NCI-H748 (cell line): Measurements from ENCODE around the gene STUM.
A peak's percentile ranks its signal among the peaks of the same experiment; 100 is the strongest.
"Not testable (repeated sequence)": the region's sequence is repeated elsewhere in the genome, so short reads cannot be mapped to it uniquely, and the experiment has no call there.

ENCODE experiments used
- DNase-seq: peaks from one replicate; lab custom pipeline; 2025; ENCODE audit not compliant: unreplicated experiment; lab: John Stamatoyannopoulos, UW

The STUM gene

DNA sequence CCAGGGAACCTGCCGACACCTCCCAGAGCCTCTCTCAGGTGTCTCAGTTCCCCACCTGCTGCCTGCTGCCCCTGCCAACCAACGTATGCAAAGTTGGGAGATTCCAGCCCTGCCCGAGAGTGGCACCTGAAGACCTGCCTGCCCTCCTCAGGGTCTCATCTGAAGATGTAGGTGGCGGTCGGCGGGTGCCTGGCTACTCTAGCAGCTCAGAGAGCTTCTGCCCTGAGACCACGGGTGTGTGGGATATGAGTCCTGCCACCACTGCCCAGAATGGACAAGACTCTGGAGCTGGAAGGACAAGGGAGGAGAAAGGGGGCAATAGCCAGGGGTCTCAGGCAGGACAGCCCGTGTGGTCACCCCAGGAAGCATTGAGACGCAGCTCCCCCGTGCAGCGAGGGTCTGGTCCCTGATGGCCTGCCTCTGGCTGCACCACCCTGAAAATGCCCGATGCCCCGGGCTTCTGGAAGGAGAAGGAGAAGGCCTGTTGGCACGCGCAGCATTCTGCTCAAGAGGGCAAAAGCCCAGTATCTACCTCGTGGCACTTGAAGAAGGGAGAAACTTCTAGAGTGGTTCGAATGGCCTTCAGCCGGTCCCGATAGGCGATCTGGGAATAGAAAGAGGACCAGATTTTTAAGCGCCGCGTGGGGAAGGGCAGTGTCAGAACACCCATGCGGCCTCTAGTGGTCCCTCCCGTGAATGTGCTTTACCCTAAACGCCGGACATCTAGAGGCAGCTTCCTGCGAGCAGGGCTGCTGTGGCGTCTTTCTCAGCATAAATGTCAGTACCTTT, 88.8 kb downstream of the STUM start:
- no peak for DNase-seq

DNA sequence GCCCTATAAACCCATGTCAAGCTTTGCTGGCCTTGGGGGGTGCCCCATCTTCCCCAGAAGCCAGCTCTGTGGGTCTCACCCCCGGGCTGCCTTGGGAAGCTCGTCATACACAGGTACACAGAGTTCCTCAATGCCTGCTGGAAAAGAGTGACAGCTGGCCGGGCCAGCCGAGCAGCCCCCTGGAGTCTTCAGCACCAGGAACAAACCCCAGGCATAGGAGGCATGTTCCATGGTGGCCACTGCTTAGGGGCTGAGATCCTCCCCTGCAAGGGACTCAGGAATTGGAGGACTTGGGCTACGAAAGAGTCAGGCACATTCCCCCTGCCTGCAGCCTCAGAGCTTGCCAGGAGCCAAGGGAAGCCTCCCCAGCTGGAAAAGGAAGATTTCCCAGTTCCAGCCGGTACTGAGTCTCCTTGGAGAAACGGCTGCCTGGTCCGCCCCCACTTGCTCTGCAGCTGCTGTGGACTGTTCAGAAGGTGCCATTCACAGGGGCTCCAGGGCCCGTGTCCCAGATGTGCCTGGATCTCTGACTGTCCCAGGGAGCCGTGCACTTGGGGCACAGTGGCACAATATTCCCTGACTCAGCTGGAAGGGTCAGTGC, 89.5 kb downstream of the STUM start:
- no peak for DNase-seq

DNA sequence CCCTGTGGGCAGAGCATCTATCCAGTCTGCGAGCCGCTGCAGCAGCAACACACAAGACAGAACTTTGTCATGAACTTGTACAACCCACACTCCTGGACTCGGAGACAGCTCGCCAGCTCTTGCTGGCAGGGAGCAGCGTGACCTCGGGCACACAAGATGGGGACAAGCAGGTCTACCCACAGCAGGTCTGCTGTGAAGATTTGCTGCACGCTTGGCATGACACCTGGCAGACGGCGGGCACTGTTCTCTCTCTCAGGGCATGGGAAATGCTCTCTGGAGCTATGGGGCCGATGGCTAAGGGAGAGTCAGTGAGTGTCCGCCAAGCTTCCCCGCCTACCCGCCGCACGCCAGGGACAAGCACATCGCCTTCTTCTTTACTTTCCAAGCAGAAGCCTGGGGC, 90.0 kb downstream of the STUM start:
- no peak for DNase-seq

DNA sequence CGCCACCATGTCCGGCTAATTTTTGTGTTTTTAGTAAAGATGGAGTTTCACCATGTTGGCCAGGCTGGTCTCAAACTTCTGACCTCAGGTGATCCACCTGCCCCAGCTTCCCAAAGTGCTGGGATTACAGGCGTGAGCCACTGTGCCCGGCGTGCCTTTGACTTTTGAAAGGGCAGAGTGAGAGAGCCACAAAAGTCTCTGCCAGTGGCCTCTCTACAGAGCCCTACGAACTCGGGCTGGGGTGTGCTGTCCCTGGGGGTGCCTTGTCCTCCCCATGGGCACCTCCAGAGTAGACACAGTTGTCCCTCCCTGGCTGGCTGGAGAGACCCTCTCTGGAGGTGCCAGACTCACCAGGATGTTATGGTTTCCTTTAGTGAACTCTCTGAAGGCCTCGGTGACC, 90.6 kb downstream of the STUM start:
- not testable (repeated sequence) for DNase-seq

DNA sequence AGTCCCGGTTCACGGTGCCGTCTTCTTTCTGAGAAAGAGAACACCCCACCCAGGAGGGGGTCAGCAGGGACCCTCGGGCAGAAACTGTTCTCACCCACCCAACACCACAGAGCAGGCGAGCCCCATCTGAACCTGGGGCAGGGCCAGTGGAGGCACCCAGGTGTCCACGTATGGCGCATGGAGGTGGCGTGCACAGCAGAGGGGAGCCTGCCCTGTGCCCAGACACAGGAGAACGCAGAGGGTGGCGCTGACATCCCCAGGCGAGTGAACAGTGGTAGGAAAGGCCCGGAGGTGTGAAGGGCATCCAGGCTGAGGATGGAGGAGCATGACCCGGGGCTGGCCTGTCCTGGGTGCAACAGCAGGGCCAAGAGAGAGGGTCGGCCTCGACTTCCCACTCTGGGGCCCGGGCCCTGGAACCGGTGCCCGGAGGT, 91.1 kb downstream of the STUM start:
- DNase-seq, result no peak

DNA sequence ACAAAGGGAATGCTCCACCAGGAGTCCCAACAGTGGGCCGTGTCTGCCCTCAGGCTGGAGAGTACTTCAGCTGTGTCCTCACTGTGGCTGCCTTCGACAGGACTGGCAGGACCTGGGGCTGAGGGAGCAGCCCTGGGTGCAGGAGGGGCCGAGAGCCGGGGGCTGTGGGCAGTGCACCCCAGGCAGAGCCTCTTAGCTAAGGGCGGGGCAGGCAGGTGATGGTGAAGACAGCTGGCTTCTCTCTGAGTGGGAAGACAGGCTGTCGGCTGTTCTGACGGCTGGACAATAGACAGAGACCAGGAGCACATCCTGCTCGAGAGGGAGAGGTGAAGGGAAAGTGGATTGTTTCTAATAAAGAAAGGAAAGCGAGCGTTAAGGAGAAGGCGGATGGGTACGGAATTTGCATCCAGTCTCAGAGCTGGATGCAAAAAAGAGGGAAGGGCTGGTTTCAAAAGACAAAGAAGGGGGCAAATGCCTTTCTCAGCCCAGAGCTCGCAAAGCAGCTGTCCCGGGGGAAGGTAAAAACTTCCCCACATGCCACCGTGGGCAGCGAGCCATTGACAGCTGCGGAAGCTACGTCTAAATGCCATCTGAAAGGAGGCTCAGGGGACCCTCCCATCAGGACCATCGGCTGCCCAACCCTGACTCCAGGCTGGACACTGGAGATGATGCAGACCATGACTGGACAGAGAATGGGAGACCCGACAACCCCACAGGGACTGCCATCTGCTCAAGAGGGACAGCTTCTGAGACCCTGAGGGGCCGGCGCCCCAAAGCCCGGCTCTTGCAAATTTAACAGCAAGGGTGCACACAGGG, 92.0 kb downstream of the STUM start:
- peak; percentile 68 for DNase-seq

DNA sequence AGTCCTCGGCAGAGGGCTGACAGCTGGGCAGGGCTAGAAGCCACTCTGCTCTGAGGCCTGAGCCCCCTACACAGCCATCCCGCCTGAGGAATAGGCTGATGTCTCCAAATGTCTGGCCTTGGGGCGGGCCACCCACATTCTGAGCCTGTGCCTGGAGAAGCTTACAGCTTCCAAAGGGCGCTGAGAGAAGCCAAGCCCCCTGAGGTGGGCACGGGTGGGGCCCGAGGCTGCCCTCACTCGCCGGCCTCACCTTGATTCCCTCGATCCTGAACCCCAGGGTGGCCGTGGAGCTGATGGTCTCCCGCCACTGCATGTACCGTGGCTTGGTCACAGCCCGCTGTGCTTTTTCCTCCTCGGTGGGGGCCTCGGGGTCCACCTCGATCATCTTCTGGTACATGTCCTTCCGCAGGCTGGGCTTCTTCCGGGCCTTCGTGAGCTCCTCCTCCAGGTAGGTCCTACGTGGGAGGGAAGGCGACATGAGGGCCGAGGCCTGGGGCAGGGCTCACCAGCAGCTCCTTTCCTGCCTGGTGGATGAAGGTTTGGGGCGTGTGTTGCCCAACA, 93.2 kb downstream of the STUM start:
- no peak for DNase-seq

DNA sequence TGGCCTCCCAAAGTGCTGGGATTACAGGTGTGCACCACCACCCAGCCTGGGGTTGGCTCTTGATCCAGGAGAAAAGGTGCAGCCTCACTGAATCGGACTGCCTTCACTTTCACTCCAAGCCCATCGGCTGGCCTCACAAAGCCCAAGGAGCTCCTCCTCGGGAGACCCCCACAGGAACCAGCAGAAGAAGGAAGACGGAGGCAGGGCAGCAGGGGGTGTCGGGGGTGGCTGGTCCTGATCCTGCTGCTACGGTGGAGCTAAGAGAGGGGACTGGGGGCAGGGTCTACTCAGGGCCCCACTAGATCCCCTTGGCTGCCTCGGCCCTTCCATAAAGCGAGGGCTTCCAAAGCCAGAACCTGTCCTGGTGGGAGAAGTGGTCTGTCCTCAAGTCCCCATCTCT, 93.9 kb downstream of the STUM start:
- DNase-seq, result no peak

DNA sequence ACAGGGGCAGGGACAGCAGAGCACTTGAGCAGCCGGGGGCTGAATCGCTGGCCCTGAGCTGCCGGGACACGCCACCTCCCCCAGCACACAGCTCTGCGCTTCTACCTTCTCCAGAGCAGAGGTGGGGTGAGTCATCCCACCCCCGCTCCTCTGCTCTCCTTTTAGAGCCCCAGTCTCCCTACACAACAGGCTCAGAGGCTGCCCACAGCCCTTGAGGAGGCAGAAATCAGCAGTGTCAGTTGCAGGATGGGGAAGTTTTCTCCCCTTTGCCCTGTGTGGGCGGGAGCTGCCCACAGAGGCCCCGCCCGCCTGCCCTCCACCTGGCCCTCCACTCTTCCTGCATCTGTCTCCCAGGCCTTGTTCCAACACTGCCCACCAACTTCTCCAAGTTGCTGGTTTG, 94.6 kb downstream of the STUM start:
- no peak for DNase-seq

DNA sequence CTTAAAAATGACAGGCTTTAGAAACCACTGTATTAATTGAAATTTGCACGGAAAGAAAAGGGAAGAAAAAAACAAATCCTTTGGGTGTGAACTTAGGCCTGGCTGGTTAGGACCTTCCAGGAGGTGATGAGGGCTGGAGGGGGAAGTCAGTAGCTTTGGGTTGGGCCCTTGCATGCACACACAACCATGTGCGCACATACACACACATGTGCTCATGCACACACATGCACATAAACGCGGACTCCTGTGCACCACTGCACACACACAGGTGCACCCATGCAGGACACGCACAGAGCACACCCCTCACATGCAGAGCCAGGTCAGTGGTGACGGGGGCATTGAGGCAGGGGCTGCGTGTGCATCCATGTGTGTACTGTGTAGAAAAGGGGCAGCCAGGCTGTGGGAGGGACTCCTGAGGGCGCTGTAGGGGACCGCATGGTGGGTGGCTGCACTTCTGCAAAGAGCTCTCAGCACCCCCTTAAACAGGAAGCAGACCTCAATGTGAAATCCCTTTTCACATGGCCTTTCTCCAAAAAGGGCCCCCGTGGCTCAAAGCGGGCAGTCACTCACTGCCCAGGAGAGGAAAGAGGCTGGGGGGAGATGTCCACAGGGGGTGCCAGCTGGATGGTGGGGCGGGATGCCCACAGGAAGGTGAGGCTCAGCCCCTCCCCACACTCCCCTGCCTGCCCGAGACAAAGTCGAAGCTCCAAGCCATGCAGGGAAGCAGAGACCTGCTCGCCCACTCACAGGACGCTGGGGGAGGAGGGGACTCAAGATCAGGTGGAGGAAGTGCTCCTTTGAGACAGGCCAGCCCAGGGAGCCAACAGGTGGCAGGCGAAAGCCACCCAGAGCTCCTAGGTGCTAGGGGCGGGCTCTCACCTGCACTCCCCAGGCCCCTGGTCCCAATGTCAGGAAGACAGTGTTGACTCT, 95.3 kb downstream of the STUM start:
- no peak for DNase-seq

DNA sequence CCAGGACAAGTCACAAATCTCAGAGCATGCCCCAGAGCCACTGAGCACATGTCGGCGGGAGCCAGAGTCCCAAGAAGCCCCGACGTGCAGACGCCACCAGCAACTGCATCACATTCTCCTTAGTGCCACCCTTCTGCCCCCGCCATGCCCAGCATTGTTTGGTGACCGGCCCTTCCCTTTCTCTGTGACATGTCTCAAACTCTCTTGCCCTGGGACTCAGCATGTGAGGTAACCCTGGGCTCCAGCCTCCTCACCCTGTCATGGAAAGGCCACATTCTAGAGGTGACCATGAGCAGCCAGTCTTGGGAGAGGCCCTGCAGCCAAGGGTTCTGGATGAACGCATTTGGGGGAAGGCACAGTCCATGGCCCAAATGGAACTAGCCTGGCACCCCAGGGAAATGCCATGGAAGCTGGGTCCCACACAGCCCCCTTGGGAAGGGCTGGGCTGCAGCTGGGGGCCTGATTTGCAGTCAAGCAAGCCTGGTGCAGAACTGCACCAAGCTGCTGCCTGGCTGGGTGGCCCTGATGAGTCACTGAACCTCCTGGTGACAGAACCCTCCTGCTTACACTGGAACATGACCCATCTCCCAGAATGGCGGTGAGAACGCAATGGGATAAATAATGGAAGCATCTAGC, 96.1 kb downstream of the STUM start:
- DNase-seq, result no peak

DNA sequence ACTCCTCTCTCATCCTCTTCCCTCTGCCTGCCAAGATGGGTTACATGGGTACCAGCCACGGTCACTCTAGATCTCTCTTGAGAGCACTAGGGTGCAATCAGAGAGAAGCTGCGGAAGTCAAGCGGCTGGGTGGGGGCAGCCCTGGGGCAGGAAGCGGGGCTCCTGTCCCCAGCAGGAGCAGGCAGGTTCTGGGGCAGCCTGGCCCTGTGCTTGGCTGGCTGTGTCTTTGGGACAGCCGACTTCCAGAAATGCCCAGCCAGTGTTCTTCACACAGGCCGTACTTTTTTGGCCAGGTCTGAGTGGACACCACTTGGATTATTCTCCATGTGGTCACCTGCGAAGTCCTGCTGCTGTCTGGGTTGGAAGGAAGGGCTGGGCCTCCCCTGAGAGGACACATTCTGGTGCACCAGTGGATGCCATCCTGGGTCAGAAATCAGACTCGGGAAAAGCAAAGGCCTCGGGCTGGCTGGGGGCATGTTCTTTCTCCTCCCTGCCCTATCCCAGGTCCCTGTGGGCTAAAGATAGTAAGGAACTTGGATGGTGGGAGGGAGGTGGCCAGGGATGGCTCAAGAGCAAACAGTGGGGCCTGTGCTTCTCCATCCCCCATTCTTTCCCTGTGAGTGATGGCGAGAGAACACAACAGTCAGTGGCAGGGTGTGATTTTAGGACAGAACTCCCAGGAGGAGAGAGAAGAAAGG, 96.9 kb downstream of the STUM start:
- DNase-seq, result no peak

DNA sequence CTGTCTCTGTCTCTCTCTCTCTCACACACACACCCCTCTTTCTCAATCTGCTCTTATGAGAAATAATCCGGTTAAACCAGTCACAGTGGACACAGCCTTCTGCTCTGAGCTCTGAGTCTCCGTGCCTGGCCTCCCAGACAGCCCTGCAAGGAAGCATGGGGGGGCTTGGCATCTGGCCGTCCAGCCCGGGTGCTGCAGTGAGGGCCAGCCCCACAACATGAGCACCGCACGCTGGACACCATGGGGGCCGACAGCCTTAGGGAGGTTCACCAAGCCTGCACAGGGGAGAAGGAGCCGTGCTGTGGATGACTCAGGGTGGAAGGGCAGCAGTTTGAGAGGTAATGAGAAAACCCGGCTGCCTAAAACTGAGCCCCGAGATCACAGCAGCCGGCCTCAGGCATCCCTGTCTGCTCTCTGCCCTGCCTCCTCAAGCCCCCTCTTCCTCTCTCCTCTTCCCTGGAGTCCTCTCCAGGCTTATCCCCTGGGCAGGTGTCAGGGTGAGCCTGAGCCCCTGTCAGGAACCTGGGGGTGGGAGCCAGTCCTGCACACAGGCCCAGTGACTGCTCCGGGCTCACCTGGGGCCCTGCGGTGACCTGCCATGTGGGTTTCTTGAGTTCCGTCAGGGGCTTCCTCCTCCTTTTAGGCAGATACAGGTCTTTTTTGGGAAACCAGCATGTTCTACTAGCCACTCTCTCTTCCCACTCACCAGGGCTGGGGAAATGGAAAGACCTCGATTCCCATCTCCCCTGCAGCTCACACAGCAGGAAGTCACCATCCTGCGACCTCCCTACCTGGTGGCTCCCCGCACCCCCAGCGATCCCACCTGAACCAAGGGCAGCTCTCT, 97.7 kb downstream of the STUM start:
- DNase-seq, result no peak

DNA sequence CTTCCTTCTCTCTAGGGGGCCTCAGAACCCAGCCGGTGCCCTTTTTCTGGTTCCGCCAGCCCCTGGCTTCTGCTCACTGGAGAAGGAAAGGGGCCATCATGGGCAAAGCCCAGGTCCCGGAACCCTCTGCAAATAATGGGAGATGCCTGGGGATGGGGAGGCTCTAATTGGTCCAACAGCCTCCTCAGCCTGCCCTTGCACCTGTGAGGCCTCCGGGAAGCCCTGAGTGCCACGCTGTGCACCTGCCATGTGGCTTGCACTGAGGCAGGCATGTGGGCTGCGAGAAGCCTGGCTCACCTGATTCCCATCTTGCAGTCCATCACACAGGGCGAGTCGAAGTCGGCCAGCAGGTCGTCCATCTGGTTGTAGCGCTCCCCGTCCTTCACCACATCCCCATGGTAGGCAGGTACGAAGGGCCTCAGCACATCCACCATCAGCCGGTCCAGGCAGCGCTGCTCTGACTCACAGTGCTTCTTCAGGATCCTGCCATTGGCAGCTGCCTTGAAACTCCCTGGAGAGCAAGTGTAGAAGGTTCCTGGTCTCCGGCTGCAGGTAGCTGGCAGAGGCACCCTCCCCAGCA, 98.4 kb downstream of the STUM start:
- DNase-seq, result no peak

DNA sequence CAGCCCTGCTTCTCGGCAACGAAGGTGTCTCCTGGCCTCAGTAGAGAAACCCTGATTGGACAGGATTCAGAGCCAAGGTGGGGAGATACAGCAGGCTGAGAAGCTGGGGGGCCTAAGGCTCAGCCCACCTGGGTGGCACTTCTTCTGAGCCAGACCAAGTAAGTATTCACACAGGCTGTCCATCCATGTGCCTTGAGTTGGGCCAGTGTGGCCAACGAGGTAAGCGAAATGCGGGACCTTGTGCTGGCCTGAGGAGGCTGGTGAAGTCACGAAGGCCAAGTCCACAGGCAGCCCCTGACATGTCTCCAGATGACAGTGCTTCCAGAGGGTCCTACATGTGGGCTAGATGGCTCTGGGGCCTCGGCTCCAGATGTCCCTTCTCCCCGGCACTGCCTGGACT, 99.2 kb downstream of the STUM start:
- no peak for DNase-seq

DNA sequence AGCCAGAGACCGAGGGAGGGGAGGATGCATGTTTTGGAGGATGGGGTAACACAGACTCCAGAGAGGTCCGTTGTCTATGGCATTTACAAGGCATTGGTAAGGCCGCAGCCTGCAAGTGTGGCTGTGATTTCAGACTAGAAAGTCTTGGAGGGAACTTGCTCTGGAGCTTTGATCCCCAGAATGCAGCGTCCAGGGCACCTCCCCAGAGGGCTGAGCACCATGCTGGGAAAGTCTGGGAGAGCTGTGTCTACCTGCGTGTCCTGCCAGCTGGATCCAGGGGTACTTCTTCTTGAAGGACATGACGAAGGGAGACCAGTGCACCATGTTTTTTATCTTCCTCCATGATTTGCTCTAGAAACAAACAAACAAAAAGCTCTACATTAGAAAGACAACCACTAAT, 99.9 kb downstream of the STUM start:
- DNase-seq, result no peak

DNA sequence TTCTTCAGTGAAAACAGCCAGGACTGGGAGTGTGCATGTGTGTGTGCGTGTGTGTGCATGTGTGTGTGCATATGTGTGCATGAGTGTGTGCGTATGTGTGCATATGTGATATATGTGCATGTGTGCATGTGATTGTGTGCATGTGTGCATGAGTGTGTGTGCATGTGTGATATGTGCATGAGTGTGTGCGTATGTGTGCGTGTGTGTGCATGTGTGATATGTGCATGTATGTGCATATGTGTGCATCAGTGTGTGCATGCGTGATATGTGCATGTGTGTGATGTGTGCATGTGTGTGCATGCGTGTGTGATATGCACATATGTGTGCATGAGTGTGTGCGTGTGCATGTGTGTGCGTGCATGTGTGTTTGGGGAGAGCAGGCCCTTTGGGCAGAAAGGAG, 100.7 kb downstream of the STUM start:
- no peak for DNase-seq

DNA sequence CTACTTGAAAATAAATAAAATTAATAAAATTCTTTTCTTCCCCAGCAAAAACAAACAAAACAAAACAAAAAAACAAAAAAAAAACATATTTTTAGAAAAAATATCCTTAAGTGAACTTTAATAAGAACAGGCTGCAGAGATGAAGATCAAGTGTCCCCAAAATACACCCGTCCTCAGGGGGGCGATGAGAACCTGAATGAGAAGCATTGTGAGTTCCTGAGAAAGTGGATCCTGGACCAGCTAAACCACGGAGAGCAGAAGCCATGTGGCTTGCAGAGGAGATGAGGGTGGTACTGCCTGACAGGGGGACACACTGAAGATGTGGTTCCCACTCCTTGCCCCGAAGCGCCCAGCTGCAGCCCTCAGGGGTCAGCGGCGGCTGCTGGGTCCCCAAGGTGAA, 101.2 kb downstream of the STUM start:
- DNase-seq, result peak; percentile 13
